ENCODE data around the gene TBC1D22A. TPM values are rescaled to one million over a fixed set of nuclear protein-coding genes. Genes with fewer than 3 reads are reported as not detected.

TBC1D22A gene
- total RNA-seq, 3 donors from 2014 or later: 19.0 to 23.6 (median 23.6) TPM

DNA sequence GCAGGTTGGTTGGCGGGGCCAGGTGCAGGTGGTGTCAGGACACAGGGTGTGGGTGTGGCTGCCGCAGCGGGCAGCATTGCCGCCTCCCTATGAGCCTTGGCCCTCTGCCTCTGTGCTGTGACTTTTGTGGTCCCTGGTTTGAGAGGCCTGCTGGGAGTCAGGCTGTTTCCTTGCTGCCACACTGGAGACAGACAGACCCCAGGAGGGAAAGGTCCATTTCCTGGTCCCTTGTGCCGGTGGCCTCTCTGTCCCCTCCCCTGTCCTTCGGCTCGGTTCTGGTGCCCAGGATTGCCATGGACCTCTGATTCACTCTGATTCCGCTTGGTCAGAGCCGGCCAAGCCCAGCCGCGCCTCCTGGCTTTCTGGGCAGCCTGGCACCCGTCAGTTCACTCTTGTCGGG lies 196.9 kb downstream of the TBC1D22A start:
- DNase-seq (ENCODE audit: low spot score in 2 of 2): no peak
- Histone ChIP-seq H3K27me3 (no peaks in the 10 kb centered on the region), H3K36me3 (no peaks in the 10 kb centered on the region), H3K9me3 (no peaks in the 10 kb centered on the region), H3K27ac (no peak overlapping the region), H3K4me3 (no peak overlapping the region), H3K4me1 (no peaks in the 10 kb centered on the region)
- TF ChIP-seq, protein P1, sequence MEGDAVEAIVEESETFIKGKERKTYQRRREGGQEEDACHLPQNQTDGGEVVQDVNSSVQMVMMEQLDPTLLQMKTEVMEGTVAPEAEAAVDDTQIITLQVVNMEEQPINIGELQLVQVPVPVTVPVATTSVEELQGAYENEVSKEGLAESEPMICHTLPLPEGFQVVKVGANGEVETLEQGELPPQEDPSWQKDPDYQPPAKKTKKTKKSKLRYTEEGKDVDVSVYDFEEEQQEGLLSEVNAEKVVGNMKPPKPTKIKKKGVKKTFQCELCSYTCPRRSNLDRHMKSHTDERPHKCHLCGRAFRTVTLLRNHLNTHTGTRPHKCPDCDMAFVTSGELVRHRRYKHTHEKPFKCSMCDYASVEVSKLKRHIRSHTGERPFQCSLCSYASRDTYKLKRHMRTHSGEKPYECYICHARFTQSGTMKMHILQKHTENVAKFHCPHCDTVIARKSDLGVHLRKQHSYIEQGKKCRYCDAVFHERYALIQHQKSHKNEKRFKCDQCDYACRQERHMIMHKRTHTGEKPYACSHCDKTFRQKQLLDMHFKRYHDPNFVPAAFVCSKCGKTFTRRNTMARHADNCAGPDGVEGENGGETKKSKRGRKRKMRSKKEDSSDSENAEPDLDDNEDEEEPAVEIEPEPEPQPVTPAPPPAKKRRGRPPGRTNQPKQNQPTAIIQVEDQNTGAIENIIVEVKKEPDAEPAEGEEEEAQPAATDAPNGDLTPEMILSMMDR (IDR thresholded peaks at IDR 0.05): no peak
- TF ChIP-seq POLR2A (IDR thresholded peaks at IDR 0.05) (no peak), POLR2AphosphoS5 (IDR thresholded peaks at IDR 0.05) (no peak)
- intact Hi-C loops (cut with DNase I; ENCODE audit: low total_unique reads): no loop called here

DNA sequence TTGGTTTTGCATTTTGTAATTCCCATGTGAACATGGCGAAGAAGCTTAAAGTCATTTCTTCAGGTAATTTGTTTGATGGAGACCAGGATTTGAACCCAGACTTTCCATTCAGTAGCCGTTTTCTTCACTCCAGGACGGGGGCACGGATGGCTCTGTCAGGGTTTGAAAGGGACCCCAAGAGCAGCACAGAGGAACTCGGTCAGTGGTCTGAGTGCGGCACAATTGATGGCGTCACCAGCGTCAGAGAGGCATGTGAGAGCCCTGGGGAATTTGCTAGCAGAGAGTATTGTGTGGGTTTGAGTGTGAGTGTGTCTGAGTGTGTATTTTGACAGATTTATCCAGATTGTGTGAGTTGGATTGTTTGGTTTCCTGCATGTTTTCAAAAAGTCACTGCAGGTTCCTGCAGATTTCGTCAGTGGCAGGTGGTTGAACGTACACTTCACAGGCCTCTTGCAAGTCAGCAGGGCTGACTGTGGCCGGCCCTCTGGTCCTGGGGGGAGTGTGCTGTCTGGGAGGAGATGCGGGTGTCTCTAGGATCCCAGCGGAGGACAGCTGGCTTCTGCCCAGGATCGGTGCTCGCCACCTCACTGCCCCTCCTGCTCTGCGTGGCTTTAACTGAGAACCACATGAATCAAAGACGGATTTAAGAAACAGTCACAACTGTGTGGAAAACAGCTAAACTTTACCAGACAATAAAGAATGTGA lies 199.3 kb downstream of the TBC1D22A start:
- no peak overlapping the region for H3K4me3 ChIP-seq
- DNase-seq (ENCODE audit: low spot score in 2 of 2): no peak
- no peaks in the 10 kb centered on the region for H3K9me3 ChIP-seq
- no peaks in the 10 kb centered on the region for H3K36me3 ChIP-seq
- H3K27me3 ChIP-seq: no peaks in the 10 kb centered on the region
- TF ChIP-seq POLR2A (IDR thresholded peaks at IDR 0.05): no peak
- TF ChIP-seq POLR2AphosphoS5 (IDR thresholded peaks at IDR 0.05): no peak
- TF ChIP-seq, protein P1 (IDR thresholded peaks at IDR 0.05): no peak
- no peaks in the 10 kb centered on the region for H3K4me1 ChIP-seq
- no peak overlapping the region for H3K27ac ChIP-seq
- intact Hi-C loops (cut with DNase I; ENCODE audit: low total_unique reads): no loop called here

DNA sequence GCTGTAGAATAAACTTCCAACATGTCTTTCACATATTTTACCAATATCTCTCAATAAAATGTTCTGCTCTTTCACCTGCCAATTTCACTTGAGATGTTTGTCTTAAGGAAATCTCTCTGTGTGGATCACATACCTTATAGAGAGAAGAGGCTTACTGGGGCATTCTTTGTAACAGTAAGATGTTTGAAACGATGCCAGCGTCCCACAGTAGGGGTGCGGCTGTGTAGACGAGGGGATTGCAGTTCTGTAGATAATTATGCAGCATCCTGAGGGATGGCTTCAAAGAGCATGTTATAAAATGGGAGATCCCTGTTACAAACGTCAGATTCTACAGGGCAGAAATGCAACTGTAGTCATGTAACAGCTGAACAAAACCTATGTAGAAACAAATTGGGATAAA lies 200.0 kb downstream of the TBC1D22A start:
- Histone ChIP-seq H3K27me3 (no peaks in the 10 kb centered on the region), H3K36me3 (no peaks in the 10 kb centered on the region), H3K4me1 (no peaks in the 10 kb centered on the region), H3K27ac (no peak overlapping the region), H3K9me3 (no peaks in the 10 kb centered on the region), H3K4me3 (no peak overlapping the region)
- intact Hi-C loops (cut with DNase I; ENCODE audit: low total_unique reads): no loop called here
- no peak for DNase-seq (ENCODE audit: low spot score in 2 of 2)
- TF ChIP-seq POLR2A (IDR thresholded peaks at IDR 0.05) (no peak), POLR2AphosphoS5 (IDR thresholded peaks at IDR 0.05) (no peak)
- TF ChIP-seq, protein P1 (IDR thresholded peaks at IDR 0.05): no peak

DNA sequence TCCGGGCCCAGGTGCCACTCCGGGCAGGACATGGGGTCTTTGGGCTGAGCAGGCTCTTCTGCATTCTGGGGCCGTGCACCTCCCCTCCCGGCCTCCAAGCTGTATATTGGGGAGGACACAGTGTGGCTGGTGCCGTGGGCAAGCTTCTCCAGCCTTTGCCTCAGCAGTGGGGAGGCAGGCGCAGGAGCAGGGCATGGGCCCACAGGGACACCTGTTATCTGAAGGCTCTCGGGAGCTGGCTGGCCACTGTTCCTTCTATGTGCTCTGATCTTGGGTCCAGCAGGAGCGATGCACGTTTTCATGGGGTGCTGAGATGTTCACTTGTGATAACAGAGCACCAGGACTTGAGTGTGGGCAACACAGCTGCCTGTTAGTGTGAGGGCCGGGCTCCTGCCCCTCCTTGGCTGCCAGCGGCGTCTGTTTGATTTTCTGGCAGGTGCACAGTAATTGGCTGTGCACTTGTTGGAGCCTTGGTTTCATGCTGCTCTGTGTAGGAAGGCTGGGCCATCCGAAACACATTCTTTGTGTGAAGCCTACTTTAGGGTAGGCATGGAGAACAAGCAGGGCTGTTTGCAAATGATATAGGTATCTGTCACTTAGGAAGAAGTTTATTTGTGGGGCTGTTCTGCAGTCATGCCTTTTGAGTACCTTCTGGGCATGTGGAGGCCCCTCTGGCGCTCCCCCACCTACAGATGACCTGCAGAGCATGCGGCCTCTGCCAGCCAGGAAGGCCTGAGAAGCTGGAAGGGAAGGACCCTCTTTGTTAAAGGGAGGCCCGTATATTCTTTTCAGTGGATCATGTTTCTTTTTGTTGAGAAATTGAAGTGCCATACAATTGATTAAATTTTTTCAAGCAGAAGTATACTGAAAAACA lies 201.5 kb downstream of the TBC1D22A start:
- H3K9me3 ChIP-seq: no peaks in the 10 kb centered on the region
- H3K36me3 ChIP-seq: no peaks in the 10 kb centered on the region
- H3K27me3 ChIP-seq: no peaks in the 10 kb centered on the region
- TF ChIP-seq POLR2AphosphoS5 (IDR thresholded peaks at IDR 0.05): no peak
- TF ChIP-seq POLR2A (IDR thresholded peaks at IDR 0.05): no peak
- TF ChIP-seq, protein P1 (IDR thresholded peaks at IDR 0.05): no peak
- H3K4me1 ChIP-seq: no peaks in the 10 kb centered on the region
- intact Hi-C loops (cut with DNase I; ENCODE audit: low total_unique reads): no loop called here
- no peak overlapping the region for H3K27ac ChIP-seq
- no peak for DNase-seq (ENCODE audit: low spot score in 2 of 2)
- no peak overlapping the region for H3K4me3 ChIP-seq
